Mucosa of stomach (tissue), 1 donor: ENCODE results near the gene GCLC.
"Not testable (repeated sequence)": the region's sequence is repeated elsewhere in the genome, so short reads cannot be mapped to it uniquely, and the experiment has no call there.

Experiments
- H3K27me3 ChIP-seq: one replicate; pipeline ENCODE4 v1.7.0; 2013; ENCODE audit warnings: mild to moderate bottlenecking, low read length; ENCODE audit not compliant: control insufficient read depth, insufficient read depth
- H3K36me3 ChIP-seq: one replicate; pipeline ENCODE4 v1.7.0; 2013; ENCODE audit warnings: low read length; ENCODE audit not compliant: control insufficient read depth, insufficient read depth
- H3K4me1 ChIP-seq: one replicate; pipeline ENCODE4 v1.7.0; 2013; ENCODE audit warnings: mild to moderate bottlenecking, low read length; ENCODE audit not compliant: control insufficient read depth, insufficient read depth
- H3K4me3 ChIP-seq: one replicate; pipeline ENCODE4 v1.7.0; 2013; ENCODE audit warnings: low read length
- H3K9ac ChIP-seq: one replicate; pipeline ENCODE4 v1.7.0; 2013; ENCODE audit warnings: mild to moderate bottlenecking, low read length, moderate library complexity
- H3K9me3 ChIP-seq: one replicate; pipeline ENCODE4 v1.7.0; 2013; ENCODE audit warnings: mild to moderate bottlenecking, low read length, moderate library complexity; ENCODE audit not compliant: control insufficient read depth
- donor health status: Pancreatic carcinoma.

GCLC gene

DNA sequence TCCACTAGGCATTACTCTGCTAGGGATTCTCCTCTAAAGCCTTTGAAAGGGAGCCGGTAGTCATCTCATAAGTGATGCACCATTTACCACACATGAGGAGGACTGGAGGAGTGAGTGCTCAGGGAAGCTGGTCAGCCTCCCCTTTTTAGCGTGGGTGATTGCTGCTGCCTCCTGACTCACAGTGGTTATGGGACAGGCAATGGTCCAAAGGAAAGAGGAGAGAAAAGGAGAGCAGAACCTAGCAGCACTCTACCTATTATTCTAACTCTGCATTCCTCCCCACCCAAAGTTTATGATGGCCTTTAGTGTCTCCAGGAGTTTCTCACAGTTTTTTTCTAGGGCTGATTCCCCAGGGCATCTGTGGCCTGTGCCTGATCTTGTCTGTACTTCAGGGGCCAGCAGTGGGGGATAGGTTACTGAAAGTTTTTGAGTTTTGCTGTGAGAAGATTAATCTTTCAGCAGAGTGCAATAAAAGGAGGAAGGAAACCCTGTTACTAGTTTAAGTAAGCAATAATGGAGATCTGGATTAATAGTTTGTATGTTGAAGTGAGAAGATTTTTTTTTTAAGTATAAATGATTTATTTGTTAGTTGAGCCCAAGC lies 36.4 kb upstream of the GCLC start:
- no peak overlapping the region for H3K4me3 ChIP-seq
- H3K9ac ChIP-seq: no peak overlapping the region
- H3K36me3 ChIP-seq: no peaks in the 10 kb centered on the region
- no peaks in the 10 kb centered on the region for H3K27me3 ChIP-seq
- no peaks in the 10 kb centered on the region for H3K9me3 ChIP-seq
- H3K4me1 ChIP-seq: peaks cover 30% of the 10 kb centered on the region

DNA sequence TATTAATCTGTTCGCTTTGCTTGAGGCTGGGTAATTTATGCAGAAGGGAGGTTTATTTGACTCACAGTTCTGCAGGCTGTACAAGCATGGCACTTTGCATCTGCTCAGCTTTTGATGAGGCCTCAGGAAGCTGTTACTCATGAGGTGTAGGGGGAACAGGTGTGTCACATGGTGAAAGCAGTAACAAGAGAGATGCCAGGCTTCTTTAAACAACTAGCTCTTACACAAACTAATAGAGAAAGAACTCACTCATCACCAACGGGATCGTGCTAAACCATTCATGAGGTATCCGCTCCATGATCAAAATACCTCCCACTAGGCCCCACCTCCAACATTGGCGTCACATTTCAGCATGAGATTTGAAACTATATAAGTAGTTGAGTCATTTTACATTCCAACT lies 34.4 kb upstream of the GCLC start:
- Histone ChIP-seq H3K9ac (no peak overlapping the region), H3K36me3 (no peaks in the 10 kb centered on the region), H3K27me3 (no peaks in the 10 kb centered on the region), H3K9me3 (no peaks in the 10 kb centered on the region), H3K4me3 (no peak overlapping the region), H3K4me1 (peaks cover 16% of the 10 kb centered on the region)

DNA sequence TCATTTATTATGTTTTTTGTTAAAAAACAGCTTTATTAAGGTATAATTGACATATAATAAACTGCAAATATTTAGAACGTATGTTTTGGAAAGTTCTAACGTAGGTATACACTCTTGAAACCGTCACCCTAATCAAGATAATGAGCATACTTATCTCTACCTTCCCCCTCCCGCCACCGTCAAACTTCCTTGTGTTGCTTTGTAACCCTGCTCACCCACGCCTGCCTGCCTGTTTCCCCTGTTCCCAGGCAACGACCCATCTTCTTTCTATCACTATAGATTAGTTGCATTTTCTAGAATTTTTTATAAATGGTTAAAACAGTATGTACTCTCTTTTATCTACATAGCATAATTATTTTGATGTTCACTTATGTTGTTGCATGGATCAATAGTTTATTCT lies 33.5 kb upstream of the GCLC start:
- no peak overlapping the region for H3K4me3 ChIP-seq
- H3K9me3 ChIP-seq: no peaks in the 10 kb centered on the region
- H3K4me1 ChIP-seq: peaks cover 15% of the 10 kb centered on the region
- no peaks in the 10 kb centered on the region for H3K27me3 ChIP-seq
- no peak overlapping the region for H3K9ac ChIP-seq
- no peaks in the 10 kb centered on the region for H3K36me3 ChIP-seq

DNA sequence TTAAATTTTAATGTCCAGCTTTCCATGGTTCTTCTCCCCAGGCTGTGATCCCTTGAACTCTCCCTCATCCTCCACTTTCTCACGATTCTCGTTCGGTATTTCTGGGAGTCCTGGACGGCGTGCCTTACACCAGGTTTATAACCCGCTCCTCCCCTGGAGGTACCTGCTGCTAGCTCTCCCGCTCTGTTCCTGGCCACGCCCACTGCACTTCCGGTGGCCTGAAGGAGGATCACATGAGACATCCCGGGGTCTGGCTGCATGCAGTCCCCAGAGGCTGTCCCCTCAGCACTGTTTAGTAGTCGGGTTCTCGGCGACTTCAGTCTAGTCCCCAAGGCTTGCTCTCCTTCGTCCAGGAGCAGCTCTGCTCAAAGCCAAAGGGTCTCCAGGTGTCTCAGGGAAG lies 28.4 kb upstream of the GCLC start:
- Histone ChIP-seq H3K4me3 (no peak overlapping the region), H3K27me3 (no peaks in the 10 kb centered on the region), H3K9me3 (no peaks in the 10 kb centered on the region), H3K36me3 (no peaks in the 10 kb centered on the region), H3K4me1 (no peaks in the 10 kb centered on the region), H3K9ac (no peak overlapping the region)

DNA sequence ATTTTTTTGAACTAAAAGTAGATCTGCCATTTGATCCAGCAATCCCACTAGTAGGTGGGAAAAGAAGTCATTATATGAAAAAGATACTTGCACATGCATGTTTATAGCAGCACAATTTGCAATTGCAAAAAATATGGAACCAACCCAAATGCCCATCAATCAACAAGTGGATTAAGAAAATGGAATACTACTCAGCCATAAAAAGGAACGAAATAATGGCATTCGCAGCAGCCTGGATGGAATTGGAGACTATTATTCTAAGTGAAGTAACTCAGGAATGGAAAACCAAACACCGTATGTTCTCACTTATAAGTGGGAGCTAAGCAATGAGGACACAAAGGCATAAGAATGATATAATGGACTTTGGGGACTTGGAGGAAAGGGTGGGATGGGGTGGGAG lies 27.5 kb upstream of the GCLC start:
- not testable (repeated sequence) for H3K4me3 ChIP-seq, H3K4me1 ChIP-seq, H3K9ac ChIP-seq, H3K9me3 ChIP-seq, H3K27me3 ChIP-seq, H3K36me3 ChIP-seq

DNA sequence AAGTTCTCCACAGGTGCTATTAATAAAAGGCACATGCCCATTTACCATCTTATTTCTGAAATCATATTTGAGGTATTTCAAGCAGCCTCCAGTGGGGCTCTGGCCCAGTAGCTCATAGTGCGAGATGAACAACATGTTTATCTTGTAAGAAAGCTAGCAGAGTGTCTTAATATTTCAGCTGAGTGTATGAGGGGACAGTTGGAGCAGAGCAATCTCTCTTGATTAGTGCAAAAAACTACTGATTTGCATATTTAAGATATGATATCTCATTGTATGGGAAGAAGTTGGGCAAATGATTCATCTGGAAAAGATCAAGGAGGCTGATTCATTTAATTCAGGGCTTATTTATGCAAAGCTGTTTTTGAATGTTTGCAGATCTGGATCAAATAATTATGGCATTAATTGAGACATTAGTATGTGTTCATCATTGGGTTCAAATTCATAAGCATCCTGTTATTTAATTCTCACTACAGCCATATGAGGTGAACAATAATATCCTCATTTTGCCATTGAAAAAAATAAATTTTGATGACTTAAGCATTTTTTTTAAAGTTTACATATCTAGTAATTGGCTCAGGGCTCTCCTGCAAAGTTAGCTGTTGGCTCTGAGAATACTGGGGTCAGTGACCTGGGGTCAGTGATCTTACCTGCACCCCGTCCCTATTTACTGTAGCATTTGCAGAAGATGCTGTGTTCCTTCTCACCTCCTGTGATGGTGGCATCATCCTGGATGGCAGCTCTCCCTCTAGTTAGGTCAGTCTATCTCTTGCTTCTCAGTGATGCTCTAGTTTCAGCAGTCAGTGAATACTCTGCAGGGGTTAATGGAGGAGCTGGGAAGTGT lies 24.1 kb upstream of the GCLC start:
- Histone ChIP-seq H3K9ac (no peak overlapping the region), H3K36me3 (no peaks in the 10 kb centered on the region)

DNA sequence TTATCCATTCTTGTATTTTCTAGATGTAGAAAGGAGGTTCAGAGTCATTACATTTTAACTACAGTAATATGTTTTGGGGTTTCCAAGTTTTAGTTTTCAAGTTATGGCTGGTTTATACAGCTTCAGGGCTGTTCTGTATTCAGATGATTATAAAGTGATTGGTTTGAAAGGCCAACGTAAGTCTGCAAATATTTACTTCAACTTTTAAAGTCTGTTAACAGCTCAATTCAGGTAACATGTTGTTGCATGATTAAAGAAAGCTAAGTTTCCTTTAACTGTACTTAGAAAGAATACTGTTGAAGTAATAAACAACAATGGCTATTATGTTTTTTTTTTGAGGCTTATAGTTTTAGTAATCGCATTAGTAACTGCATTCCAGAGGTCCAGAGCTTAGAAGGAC lies 22.8 kb upstream of the GCLC start:
- no peak overlapping the region for H3K9ac ChIP-seq
- no peaks in the 10 kb centered on the region for H3K36me3 ChIP-seq
- no peaks in the 10 kb centered on the region for H3K27me3 ChIP-seq
- no peaks in the 10 kb centered on the region for H3K4me1 ChIP-seq
- H3K4me3 ChIP-seq: no peak overlapping the region
- H3K9me3 ChIP-seq: no peaks in the 10 kb centered on the region

More for the DNA sequence above, 24.1 kb upstream of the GCLC start:
- H3K9me3 ChIP-seq: no peaks in the 10 kb centered on the region
- no peaks in the 10 kb centered on the region for H3K27me3 ChIP-seq
- H3K4me1 ChIP-seq: no peaks in the 10 kb centered on the region
- no peak overlapping the region for H3K4me3 ChIP-seq

DNA sequence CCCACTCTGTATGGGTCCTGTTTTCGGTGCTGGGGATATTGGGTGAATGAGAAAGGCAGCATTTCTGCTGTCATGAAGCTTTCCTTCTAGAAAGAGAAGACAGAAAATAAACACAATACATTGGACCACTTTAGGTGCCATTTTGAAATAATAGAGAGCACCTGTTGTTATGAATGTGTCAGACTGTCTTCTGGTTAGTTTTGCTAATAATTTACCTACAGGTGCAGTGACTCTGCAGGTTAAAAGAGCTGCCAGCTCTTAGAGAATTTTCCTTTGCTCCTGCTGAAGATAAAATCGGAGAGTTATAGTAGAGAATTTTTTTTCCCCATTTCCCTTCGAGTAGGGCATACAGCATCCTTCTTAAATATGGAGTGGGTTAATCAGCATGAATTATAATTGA lies 21.9 kb upstream of the GCLC start:
- Histone ChIP-seq H3K4me3 (no peak overlapping the region), H3K4me1 (no peaks in the 10 kb centered on the region), H3K36me3 (no peaks in the 10 kb centered on the region), H3K9ac (no peak overlapping the region), H3K9me3 (no peaks in the 10 kb centered on the region), H3K27me3 (no peaks in the 10 kb centered on the region)

DNA sequence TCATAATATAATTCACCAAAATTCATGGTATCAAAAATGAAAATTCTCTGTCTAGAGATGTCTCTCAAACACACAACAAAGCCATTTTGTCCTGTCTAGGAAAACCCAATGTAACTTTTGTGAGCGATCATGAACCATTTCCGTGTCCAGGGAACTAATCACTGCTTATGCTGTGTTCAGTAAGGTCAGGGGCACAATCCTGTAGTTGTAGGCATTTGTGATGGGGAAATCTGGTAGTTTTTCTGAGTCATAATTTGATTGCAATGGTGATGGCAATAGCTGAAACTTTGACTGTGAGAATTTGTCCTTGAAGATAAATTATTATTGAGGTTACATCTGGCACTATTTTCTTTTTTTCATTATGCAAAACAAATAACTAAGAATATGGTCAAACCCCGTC lies 21.0 kb upstream of the GCLC start:
- Histone ChIP-seq H3K36me3 (no peaks in the 10 kb centered on the region), H3K4me3 (no peak overlapping the region), H3K4me1 (no peaks in the 10 kb centered on the region), H3K9me3 (no peaks in the 10 kb centered on the region), H3K9ac (no peak overlapping the region), H3K27me3 (no peaks in the 10 kb centered on the region)

DNA sequence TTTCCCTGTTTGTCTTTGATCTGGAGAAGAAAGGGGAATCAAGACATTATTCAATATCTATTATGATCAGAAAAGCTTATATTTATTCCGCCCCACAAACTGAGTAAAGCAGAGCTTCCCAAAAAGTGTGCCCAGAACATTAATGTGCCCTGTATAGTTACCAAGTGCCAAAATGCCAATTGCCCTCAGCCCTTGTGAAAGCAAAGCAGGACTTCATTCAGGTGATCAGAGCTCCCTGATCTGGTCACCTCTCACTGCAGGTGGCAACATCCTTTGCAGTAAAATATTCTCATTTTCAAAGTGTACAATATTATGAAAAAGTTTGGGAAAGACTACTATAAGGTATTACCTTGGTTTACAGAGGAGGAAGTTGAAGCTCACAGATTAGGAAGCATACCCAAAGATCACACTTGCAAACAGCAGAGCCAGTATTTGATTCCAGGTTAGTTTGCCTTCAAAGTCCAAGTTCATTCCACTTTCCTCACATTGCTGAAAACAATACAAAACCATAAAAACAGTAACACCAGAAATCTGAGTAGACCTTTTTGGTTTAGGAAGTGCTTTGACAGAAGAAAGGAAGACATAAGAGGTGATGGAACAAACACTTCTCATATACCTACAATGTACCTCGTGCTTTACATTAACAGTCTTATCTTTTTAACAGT lies 19.6 kb upstream of the GCLC start:
- H3K27me3 ChIP-seq: no peaks in the 10 kb centered on the region

DNA sequence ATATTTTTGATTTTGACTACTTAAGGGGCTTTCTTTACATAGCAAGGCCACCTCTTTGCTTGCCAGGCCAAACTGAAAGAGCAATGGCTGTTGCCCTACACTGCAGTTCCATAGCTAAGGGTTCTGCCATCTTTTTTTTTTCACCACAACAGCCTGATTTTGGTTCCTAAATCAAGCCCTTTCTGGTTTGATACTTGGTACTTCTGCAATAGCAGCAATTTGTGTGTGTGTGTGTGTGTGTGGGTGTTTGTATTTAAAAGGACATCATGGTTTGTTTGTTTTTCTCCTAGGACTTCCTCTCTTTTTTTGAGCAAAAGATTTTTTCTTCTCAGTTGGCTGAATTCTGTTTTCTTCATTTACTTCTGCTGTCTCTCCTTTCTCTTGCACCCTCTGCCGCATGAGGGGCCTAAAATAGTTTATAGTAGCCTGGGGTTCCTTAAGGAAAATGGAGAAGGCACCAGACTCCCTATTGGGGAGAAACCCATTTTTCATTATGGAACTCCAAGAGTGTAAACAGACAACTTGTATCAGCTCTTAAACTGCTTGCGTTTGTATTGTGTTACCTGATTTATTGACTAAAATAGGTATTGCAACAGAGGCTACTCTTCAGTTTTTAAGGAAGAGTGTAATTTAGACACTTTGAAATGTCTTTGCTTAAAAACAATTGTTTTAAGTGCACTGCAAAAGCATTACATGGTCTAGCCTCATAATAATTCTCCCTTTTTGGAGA lies 12.2 kb upstream of the GCLC start:
- H3K9me3 ChIP-seq: no peaks in the 10 kb centered on the region
- H3K4me3 ChIP-seq: no peak overlapping the region
- H3K36me3 ChIP-seq: no peaks in the 10 kb centered on the region
- peaks cover 12% of the 10 kb centered on the region for H3K4me1 ChIP-seq
- H3K27me3 ChIP-seq: no peaks in the 10 kb centered on the region
- H3K9ac ChIP-seq: no peak overlapping the region

More for the DNA sequence above, 19.6 kb upstream of the GCLC start:
- H3K4me1 ChIP-seq: no peaks in the 10 kb centered on the region
- H3K9me3 ChIP-seq: no peaks in the 10 kb centered on the region
- no peak overlapping the region for H3K4me3 ChIP-seq
- H3K9ac ChIP-seq: no peak overlapping the region
- H3K36me3 ChIP-seq: no peaks in the 10 kb centered on the region

DNA sequence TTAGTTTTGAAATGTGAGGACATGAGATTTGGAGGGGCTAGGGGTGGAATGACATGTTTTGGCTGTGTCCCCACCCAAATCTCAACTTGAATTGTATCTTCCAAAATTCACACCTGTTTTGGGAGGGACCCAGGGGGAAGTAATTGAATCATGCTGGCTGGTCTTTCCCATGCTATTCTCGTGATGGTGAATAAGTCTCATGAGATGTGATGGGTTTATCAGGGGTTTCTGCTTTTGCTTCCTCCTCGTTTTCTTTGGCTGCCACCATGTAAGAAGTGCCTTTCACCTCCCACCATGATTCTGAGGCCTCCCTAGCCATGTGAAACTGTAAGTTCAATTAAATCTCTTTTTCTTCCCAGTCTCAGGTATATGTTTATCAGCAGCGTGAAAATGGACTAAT lies 8.7 kb upstream of the GCLC start:
- not testable (repeated sequence) for H3K9me3 ChIP-seq, H3K36me3 ChIP-seq, H3K27me3 ChIP-seq, H3K9ac ChIP-seq, H3K4me3 ChIP-seq
- peaks cover 19% of the 10 kb centered on the region for H3K4me1 ChIP-seq
